Skeletal muscle satellite cell (primary cell): ENCODE measurements around the gene NFATC2.

ENCODE experiments used
- H3K27me3 ChIP-seq: 2 replicates; pipeline ENCODE4 v1.7.0; 2013; ENCODE audit warnings: low read length; ENCODE audit not compliant: control insufficient read depth, insufficient read depth
- H3K36me3 ChIP-seq: 2 replicates; pipeline ENCODE4 v1.7.0; 2013; ENCODE audit warnings: mild to moderate bottlenecking, control low read depth, low read length; ENCODE audit not compliant: insufficient read depth
- H3K4me1 ChIP-seq: 2 replicates; pipeline ENCODE4 v1.7.0; 2013; ENCODE audit warnings: low read length; ENCODE audit not compliant: control insufficient read depth, insufficient read depth
- H3K4me2 ChIP-seq: 2 replicates; pipeline ENCODE4 v1.7.0; 2013; ENCODE audit warnings: mild to moderate bottlenecking, low read length
- H3K4me3 ChIP-seq: 2 replicates; pipeline ENCODE4 v1.7.0; 2013; ENCODE audit warnings: low read length
- H3K9ac ChIP-seq: 2 replicates; pipeline ENCODE4 v1.7.0; 2013; ENCODE audit warnings: mild to moderate bottlenecking, low read depth, low read length, moderate library complexity
- H3K9me3 ChIP-seq: replicated peaks from 2 replicates; pipeline ENCODE4 v1.7.0; 2013; ENCODE audit warnings: mild to moderate bottlenecking, control low read depth, low read length

The NFATC2 gene

DNA sequence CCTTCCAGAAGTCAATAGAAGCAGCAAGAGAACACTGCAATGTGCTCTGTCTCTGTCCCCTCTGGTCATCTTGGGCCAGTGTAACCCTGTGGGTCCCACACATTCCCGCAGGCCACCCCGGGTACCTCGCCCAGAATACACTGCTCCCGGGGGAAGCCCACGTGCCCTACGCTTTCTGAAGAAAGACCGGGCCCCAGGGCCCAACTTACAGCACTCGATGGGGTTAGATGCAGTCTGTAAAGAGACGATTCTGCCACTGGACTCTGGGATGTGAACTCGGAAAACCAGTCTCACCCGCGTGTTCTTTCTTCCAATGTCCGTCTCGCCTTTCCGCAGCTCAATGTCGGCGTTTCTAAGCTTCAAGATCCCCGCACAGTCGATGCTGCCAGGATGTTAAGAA, 68.7 kb downstream of the NFATC2 start:
- Histone ChIP-seq H3K27me3 (peaks cover 32% of the 10 kb centered on the region), H3K36me3 (no peaks in the 10 kb centered on the region), H3K4me1 (no peaks in the 10 kb centered on the region)

DNA sequence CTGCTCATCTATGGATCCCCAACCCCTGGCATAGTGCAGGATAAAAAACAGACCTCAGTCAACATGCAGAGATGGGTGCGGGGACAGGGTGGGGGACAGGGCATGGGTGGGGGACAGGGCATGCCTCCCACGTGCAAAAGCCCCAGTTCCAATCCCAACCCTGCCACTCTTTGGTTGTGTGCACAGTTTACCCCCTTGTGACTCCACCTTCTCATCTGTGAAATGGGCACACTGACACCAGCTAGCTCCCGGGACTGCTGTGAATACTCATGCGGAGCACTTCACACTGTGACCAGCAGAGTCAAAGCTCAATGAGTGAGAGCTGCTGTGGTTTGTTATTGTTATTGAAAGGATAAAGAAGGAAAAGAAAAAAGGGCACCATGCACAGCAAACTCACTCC, 69.3 kb downstream of the NFATC2 start:
- Histone ChIP-seq H3K36me3 (no peaks in the 10 kb centered on the region), H3K4me3 (no peak overlapping the region), H3K27me3 (peaks cover 37% of the 10 kb centered on the region), H3K4me1 (no peaks in the 10 kb centered on the region), H3K9ac (no peak overlapping the region), H3K9me3 (no peaks in the 10 kb centered on the region), H3K4me2 (no peak overlapping the region)

More for the DNA sequence above, 68.7 kb downstream of the NFATC2 start:
- no peak overlapping the region for H3K9ac ChIP-seq
- no peaks in the 10 kb centered on the region for H3K9me3 ChIP-seq
- H3K4me3 ChIP-seq, result no peak overlapping the region
- no peak overlapping the region for H3K4me2 ChIP-seq

DNA sequence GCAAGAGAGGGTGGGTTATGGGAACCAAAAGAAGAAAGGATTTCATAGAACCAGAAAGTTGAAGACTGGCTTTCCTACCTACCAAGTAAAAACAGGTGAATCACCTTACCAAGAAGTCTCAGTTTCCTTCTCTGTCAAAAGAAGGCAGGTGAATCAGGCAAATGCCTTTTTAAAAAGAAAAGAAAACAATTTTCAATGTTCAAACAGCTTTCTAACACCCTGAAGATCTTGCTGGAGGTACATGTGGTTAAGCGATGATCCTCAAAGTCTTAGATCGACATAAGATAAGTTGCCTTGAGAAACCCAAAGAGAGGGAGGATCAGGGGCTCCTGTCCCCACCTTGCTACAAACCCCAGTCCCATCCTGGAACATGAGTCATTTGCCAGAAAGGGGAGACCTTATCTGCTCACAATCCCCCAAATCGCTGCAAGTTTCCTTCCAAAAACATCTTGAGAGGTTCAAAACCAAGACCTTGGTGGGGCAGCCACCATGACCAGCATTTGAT, 71.6 kb downstream of the NFATC2 start:
- no peaks in the 10 kb centered on the region for H3K36me3 ChIP-seq

DNA sequence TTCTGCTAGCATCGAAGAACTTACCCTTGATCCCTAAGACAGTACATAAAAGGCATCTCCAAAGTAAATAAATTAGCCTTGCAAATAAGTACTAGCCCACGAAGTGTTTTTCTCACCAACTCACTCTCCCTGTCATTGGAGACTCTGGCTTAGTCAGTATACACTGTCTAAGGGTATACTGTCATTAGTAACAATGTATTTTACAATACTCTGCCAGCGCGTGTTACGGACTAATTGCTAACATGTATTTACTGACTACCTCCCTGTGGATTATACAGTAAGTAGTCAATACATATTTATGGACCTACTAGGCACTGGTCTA, 72.1 kb downstream of the NFATC2 start:
- H3K9me3 ChIP-seq, result no peaks in the 10 kb centered on the region
- peaks cover 34% of the 10 kb centered on the region for H3K27me3 ChIP-seq

More for the DNA sequence above, 71.6 kb downstream of the NFATC2 start:
- H3K9ac ChIP-seq, result no peak overlapping the region
- H3K4me1 ChIP-seq, result no peaks in the 10 kb centered on the region
- H3K27me3 ChIP-seq, result peaks cover 34% of the 10 kb centered on the region
- H3K4me3 ChIP-seq, result no peak overlapping the region
- no peaks in the 10 kb centered on the region for H3K9me3 ChIP-seq
- no peak overlapping the region for H3K4me2 ChIP-seq

DNA sequence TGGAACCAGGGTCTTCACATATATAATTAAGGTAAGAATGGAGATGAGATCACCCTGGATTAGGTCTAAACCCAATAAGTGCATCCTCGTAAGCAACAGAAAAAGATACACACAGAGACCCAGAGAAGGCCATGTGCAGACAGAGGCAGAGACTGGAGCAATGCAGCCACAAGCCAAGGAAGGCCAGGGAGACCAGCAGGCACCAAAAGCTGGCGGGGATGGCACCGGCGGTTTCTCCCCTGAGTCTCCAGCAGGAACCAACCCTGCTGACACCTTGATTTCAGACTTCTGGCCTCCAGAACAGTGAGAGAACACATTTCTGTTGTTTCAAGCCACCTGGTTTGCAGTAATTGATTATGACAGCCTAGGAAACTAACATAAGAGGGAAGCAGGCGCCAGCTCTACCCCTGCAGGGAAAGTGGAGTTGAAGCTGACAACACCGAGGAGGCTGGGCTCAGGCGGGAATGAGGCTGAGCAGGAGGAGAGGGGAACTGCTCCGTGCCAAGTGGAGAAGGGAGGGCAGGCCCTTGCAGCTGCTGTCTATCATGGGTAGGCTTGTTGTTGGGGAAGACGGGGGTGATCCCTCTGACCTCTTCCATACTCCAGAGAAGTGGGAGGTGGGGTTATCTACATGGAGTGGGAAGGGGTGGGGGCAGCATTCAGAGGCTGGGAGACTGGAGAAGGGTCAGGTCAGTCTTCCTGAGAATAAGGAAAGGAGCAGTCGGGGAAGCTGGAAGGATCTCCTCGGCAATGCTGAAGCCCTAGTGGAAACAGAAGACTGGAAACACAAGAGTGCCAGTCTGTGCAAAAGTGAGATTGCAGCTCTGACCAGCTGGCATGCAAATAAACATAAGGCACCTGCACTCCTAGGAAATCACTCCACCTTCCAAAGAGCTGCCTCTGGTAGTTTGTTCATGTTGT, 72.7 kb downstream of the NFATC2 start:
- Histone ChIP-seq H3K9ac (no peak overlapping the region), H3K4me1 (no peaks in the 10 kb centered on the region)

More for the DNA sequence above, 72.1 kb downstream of the NFATC2 start:
- H3K4me1 ChIP-seq, result no peaks in the 10 kb centered on the region
- H3K4me2 ChIP-seq, result no peak overlapping the region
- H3K4me3 ChIP-seq, result no peak overlapping the region
- no peaks in the 10 kb centered on the region for H3K36me3 ChIP-seq
- no peak overlapping the region for H3K9ac ChIP-seq

DNA sequence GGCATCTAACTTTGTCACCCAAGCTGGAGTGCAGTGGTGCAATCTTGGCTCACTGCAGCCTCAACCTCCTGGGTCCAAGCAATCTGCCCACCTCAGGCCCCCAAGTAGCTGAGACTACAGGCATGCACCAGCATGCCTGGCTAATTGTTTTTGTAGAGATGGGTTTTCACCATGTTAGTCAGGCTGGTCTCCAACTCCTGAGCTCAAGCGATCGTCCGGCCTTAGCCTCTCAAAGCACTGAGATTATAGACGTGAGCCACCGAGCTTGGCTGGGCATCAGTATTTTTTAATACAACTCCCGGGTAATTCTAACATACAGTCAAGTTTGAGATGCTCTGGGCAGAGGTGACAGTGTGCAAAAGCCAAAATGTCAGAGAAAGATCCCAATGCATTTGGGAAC, 73.5 kb downstream of the NFATC2 start:
- H3K36me3 ChIP-seq, result no peaks in the 10 kb centered on the region
- H3K27me3 ChIP-seq, result peaks cover 25% of the 10 kb centered on the region
- H3K4me1 ChIP-seq, result no peaks in the 10 kb centered on the region
- H3K4me2 ChIP-seq, result no peak overlapping the region
- no peak overlapping the region for H3K4me3 ChIP-seq
- no peaks in the 10 kb centered on the region for H3K9me3 ChIP-seq
- H3K9ac ChIP-seq, result no peak overlapping the region

More for the DNA sequence above, 72.7 kb downstream of the NFATC2 start:
- Histone ChIP-seq H3K36me3 (no peaks in the 10 kb centered on the region), H3K27me3 (peaks cover 30% of the 10 kb centered on the region), H3K4me2 (no peak overlapping the region), H3K9me3 (no peaks in the 10 kb centered on the region), H3K4me3 (no peak overlapping the region)

DNA sequence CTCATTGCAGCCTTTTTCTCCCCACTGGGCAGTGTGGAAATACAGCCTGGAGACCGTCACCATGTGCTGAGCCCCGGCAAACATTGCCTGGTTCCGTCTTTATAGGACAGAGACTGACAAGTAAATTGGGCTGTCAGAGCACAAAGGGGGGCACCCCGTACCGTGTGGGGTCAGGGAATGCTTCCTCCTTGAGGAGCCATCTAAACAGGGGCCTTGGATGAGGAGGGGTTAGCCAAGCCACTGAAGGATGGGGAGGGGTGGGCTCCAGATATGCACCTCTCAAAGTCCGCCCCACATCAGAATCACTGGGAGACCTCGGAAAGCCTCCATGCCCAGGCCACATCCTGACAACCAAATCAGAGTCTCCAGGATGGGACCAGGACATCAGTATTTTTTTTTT, 73.9 kb downstream of the NFATC2 start:
- H3K36me3 ChIP-seq, result no peaks in the 10 kb centered on the region
- H3K27me3 ChIP-seq, result peaks cover 25% of the 10 kb centered on the region
- no peak overlapping the region for H3K4me3 ChIP-seq
- no peak overlapping the region for H3K9ac ChIP-seq
- no peaks in the 10 kb centered on the region for H3K4me1 ChIP-seq
- no peaks in the 10 kb centered on the region for H3K9me3 ChIP-seq
- H3K4me2 ChIP-seq, result no peak overlapping the region

DNA sequence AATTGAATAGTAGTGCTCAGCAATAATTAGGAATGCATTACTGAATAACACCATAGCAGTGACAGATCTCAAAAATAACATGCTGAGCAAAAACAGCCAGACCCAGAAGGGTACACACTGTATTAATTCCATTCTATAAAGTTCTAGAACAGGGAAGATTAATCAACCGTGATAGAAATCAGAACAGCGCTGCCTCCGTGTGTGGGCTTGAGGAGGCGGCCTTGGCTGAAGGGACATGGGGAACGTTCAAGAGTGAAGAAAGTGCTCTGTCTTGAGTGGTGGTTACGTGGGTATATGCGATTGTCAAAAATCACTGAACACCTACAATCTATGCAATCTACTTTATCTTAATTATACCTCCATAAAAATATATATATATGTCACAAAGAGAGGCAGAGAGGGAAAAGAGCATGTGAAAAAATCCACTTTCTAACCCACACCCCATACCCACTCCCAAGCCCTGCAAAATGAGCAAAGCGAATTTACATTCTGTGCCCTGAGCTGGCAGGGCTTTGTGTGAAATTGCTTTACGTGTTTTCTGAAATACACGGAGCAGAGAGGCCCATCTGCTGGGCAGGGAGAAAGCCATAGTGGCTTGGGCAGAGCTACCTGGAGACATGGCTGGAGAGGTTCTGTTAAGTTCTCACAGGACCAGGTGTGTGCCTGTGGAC, 74.4 kb downstream of the NFATC2 start:
- Histone ChIP-seq H3K9me3 (no peaks in the 10 kb centered on the region), H3K36me3 (no peaks in the 10 kb centered on the region), H3K4me1 (peaks cover under 1% of the 10 kb centered on the region), H3K4me2 (no peak overlapping the region), H3K4me3 (no peak overlapping the region), H3K27me3 (peaks cover 25% of the 10 kb centered on the region), H3K9ac (no peak overlapping the region)

DNA sequence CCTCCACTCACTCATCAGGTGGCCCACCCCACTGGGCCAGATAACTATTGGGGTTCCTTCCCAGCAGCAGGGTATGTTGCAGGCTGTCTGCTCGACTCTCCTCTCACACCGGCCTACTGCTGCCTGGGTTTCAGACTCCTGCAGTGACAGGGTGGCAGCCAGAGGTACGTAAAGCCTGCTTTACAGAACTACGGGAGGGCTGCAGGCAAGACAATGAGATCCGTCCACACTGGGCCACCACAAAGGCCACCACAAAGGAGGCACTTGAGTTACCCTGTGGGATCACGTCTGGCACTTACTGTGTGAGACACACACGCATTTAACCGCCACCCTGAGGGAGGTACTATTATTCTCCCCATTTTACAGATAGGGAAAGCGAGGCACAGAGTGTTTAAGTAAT, 78.5 kb downstream of the NFATC2 start:
- no peaks in the 10 kb centered on the region for H3K36me3 ChIP-seq
- H3K9me3 ChIP-seq, result no peaks in the 10 kb centered on the region
- no peak overlapping the region for H3K4me2 ChIP-seq
- no peak overlapping the region for H3K4me3 ChIP-seq
- peaks cover 6% of the 10 kb centered on the region for H3K4me1 ChIP-seq
- H3K9ac ChIP-seq, result no peak overlapping the region
- H3K27me3 ChIP-seq, result peaks cover 9% of the 10 kb centered on the region

DNA sequence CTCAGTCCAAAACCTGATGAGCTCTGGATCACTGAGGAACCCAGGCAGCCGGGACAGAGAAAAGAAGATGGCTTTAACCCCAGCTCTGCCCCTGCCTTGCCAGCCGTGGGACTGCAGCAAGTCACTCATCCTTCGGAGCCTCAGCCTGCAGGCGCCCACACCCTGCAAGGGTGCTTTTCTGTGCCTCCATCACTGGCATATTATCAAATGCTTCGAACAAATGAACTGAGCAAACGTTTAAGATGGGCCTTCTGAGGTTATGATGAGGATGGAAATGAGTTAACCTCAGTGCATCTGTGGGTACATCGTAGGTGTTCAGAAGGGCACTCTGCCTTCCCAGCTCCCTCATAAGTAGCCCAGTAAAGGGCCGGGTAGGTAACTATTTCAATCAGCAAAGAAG, 79.0 kb downstream of the NFATC2 start:
- Histone ChIP-seq H3K36me3 (no peaks in the 10 kb centered on the region), H3K9ac (no peak overlapping the region), H3K4me3 (no peak overlapping the region), H3K4me1 (peaks cover 6% of the 10 kb centered on the region), H3K9me3 (no peaks in the 10 kb centered on the region), H3K4me2 (no peak overlapping the region), H3K27me3 (peaks cover 7% of the 10 kb centered on the region)

DNA sequence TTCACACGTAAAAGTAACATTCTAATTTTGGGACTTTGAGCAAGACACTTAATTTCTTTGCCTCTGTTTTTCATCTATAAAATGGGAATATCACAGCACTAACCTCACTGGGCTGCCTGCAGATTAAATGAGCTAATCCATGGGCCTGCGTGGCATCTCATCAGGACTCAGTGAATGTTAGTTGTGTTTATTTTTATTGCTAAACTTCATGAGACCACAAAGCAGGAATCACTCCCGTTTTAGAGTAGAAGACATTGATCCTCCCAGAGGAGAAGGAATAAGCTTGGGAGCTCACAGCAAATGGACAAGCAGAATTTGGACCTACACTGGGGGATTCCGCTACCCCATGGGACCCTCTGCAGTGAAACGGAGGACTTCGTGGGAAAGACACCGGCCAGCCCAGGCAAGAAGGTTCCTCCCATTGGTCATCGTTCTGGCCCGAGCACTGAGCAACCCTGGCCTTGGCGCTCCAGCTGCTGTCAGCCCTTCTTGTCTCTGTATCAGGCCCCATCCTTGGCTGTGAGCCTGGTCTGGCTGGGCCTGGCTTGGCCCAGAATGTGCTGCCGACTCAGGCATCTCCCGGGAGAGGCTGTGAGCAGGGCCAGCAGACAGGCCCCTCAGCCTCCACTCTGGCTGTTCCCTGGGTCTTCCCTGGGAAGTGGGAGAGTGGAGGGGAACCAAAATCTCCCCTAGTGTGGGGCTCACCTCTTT, 79.8 kb downstream of the NFATC2 start:
- Histone ChIP-seq H3K4me1 (peaks cover 7% of the 10 kb centered on the region), H3K4me3 (no peak overlapping the region), H3K9ac (no peak overlapping the region), H3K36me3 (no peaks in the 10 kb centered on the region), H3K27me3 (peaks cover 3% of the 10 kb centered on the region), H3K9me3 (no peaks in the 10 kb centered on the region), H3K4me2 (no peak overlapping the region)
